ENCODE data around the gene CCR8.

DNA sequence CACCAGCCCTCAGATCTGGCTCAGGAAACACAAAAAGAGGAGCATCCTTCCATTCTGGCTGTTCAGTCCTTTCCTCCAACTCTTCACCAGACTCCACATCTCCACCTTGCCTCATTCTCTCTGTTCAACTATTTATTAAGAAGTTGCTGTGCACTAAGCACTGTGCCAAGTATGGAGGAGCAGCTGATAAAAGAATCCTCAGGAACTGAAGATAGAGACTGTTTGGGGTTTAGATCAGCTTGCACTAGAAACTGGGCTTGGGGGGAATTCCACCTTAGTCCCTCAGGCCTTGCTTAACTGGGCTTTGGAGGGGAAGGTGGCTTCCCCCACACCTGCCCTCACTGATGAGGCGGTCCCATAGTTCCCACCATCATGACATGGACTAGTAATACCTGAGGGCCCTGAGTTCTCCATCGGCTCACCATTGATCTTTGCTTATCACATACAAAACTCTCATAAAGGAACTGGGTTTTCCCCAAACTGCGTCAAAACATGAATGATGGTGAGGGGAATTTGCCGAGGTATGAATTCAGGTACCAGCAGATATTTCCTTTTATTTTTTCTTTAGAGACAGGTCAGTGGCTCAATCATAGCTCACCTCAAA lies 1.7 kb upstream of the CCR8 start:
- no peak for TF ChIP-seq CTCF (IDR thresholded peaks at IDR 0.05)
- TF ChIP-seq POLR2A (IDR thresholded peaks at IDR 0.05), result no peak
